Measurements from ENCODE around the gene MBL2. TPM values are rescaled to one million over a fixed set of nuclear protein-coding genes. Genes with fewer than 3 reads are reported as not detected.

Gene MBL2
- total RNA-seq, 1 donor from 2014 or later = not detected

- intact Hi-C loops (cut with micrococcal nuclease) = no loop called here
These were observed 1.6 kb upstream of the MBL2 start for GRCh38 chr10:52774182-52774581.

DNA sequence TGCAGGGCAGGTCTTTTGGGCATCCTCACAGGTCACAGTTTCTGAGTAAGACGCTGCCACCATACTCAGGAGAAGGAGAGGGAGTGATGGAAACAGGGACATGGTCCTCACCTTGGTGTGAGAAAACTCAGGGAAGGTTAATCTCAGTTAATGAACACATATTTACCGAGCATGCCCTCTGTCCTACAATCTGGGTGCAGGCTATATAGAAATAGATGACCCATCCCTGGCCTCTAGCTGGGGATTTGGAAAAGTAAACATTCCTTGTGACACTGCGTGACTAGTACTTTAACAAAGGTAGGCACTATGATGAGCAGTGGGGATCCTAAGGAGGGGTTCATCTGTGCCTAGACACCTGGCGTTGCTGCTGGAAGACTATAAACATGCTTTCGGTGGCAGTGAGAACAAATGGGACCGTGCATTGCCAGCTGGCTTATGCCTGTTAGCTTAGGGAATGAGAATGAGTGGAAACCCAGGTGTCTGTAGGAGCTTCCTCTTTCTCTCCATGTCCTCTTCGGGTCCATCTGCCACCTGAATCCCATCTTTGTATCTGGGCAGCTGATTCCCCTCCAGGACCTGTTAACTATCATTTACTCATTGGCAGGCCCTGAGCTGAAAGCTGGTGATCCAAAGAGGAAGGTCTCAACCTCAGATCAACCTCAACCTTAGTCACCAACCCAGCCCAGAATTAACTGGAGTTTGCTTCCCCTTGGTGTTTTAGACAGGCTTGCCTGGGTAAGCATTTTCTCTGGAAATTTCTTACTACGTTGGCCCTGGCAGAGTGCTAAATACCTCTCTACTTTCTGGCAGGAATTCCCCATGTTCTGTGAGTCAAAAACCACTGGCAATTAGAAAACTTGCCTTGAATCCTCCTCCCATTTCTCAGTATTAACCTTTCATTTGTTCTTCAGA, 794 bp downstream of the MBL2 start:
- intact Hi-C loops (cut with micrococcal nuclease) = no loop called here

- intact Hi-C loops (cut with micrococcal nuclease) = no loop called here
These were observed 1.7 kb downstream of the MBL2 start for GRCh38 chr10:52770904-52771303.

DNA sequence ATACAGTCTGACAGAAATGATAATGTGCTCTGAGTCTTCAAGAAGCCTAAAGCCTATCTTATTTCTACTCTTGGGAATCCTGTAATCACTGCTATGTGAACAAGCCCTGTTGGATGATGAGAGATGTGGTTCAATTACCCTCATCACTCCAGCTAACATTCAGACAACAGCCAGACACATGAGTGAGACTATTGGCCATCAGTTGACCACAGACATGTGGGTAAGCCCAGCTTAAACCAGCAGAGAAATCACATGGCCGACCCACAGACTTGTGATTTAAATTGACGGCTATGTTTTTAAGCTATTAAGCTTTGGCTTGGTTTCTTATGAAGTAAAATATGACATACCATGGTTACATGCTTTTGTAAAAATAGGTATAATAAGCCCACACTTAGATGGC, 2.6 kb downstream of the MBL2 start:
- intact Hi-C loops (cut with micrococcal nuclease) = no loop called here

DNA sequence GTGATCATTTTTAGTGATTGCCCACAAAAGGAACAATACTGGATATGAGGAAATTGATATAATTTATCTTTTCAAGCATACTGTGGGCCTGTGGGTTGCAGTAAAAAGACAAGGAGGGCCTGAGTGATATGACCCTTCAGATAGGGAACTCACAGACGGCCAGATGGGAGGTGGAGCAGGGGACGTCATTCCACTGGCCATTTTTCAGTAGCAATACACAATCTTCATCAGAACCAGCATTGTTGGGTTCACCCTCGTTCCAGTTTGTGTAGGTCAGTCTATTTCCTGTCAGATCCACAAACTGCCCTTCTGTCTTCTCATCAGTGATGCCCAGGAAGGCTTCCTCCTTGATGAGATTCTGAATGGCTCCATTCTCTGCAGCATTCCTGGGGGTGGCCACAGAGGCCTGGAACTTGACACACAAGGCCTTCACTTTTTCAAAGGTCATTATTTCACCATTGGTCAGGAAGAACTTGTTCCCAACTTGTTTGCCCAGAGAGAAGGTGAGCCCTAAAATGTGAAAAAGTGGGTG, 4.5 kb downstream of the MBL2 start:
- intact Hi-C loops (cut with micrococcal nuclease) = no loop called here

DNA sequence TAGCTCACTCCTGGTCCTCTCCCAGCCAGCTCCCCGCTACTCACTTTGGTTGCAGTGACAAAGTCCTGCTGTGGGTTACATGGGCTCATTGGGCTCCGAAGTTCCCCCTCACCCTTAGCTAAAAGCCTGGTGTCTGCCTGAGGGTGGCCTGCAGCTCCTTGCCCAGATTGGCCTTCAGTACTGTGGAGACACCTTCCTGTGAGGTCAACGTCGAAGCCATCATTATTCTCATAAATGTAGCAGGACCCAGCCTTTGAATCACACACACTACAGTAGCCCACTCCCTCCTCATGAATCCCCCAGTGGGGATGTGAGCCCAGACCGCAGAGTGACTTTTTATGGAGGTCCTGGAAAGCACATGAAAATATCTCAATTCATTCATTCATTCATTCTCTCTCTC, 10.5 kb downstream of the MBL2 start:
- intact Hi-C loops (cut with micrococcal nuclease) = no loop called here

GRCh38 chr10:52759154-52759553, 13.4 kb downstream of the MBL2 start:
- intact Hi-C loops (cut with micrococcal nuclease) = no loop called here

- intact Hi-C loops (cut with micrococcal nuclease) = no loop called here
These were observed 14.2 kb downstream of the MBL2 start for GRCh38 chr10:52758406-52758805.

- intact Hi-C loops (cut with micrococcal nuclease) = no loop called here
These were observed 14.8 kb downstream of the MBL2 start for GRCh38 chr10:52757773-52758172.

- intact Hi-C loops (cut with micrococcal nuclease) = no loop called here
These were observed 15.6 kb downstream of the MBL2 start for GRCh38 chr10:52756966-52757365.

DNA sequence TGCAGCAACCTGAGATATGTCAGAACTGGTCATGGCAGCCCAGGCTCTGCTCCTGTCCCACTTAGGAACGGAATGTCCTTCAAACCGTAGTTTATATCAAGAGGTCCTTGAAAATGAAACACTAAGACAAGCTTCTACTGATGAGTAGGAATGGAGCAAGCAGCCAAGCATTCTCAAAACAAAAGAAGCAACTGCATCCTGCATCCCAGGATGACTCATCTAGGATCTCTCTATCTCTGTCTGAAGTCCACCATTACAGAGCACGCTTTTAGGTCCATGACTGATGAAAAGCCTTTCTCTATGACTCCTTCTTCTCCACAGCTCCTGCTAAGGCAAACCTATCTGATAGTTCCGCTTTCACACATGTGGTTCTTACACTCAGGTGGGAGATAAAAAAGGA, 16.3 kb downstream of the MBL2 start:
- intact Hi-C loops (cut with micrococcal nuclease) = no loop called here

GRCh38 chr10:52755297-52756062, 17.1 kb downstream of the MBL2 start:
- intact Hi-C loops (cut with micrococcal nuclease) = no loop called here

- intact Hi-C loops (cut with micrococcal nuclease) = no loop called here
These were observed 19.7 kb downstream of the MBL2 start for GRCh38 chr10:52752801-52753445.

- intact Hi-C loops (cut with micrococcal nuclease) = no loop called here
These were observed 20.3 kb downstream of the MBL2 start for GRCh38 chr10:52752261-52752660.

DNA sequence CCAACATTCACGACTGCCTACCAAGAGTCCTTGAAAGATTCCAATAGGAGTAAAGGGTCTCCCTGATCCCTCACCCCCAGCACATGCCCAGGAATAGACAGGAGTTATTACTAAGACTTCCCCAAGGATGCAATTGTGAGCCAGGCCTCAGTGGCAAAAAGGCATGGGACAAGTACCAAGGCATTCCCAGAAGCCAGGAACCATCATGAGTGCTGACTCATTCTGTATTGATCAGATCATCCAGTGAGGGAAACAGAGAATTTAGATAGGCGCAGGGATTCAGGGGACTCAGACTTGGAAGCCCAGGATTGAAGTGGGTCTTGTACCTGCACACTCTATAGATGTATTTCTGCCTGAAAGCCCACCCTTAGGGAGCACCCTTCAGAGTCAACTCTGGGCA, 21.2 kb downstream of the MBL2 start:
- intact Hi-C loops (cut with micrococcal nuclease) = no loop called here

- intact Hi-C loops (cut with micrococcal nuclease) = no loop called here
These were observed 22.0 kb downstream of the MBL2 start for GRCh38 chr10:52750629-52751028.

DNA sequence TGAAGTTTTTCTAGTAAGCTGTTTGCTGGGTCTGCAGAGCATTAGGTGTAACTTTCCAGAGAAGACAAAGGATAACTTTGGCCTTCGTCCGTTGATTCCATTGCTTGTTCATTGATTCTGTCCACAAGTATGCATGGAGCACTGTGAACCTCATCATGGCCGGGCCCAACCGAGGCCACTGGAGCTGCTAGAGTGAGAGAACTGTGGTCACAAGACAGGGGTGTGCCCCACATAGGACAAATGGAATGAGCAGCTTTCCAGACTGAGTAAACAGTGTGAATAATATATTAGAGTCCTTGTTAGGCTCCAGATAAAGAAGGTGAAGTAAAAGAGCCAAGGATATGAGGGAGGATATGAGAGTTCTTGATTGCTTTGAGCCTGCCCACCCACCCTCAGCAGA, 24.9 kb downstream of the MBL2 start:
- intact Hi-C loops (cut with micrococcal nuclease) = no loop called here

GRCh38 chr10:52746169-52746568, 26.4 kb downstream of the MBL2 start:
- intact Hi-C loops (cut with micrococcal nuclease) = no loop called here

DNA sequence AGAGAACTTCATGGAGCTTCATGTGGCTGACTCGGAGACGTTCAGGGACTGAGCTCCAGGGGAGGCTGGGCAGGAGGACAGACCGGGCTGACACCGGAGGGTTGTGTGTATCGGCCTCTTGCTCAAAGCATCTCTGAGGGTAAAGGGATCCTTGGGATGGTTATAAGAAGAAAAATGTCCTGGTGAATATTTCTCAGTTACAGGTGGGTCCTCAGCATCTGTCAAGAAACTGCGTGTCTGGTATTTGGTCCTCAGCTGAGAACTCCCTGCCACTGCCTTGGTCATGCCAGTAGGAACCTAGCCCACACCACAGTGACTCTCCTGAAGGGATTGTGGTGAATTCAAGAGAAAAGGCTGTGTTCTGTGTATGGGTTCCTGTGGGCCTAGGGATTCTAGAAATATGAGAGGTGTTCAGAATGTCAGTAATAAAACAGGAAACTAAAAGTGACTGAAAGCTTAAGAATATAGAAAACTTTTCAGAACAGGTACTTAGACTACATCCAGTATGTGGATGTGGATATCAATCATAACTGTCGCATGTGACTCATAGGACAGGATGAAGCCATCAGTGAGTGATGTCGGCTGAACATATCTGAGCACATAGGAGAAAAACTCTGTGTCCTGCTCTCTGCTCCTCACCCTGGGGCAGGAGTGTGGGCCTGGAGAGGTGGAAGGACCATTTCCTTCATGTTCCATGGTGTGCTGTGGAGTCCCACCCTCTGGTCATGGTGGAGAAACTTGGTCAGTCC, 28.4 kb downstream of the MBL2 start:
- intact Hi-C loops (cut with micrococcal nuclease) = no loop called here

- intact Hi-C loops (cut with micrococcal nuclease) = no loop called here
These were observed 29.9 kb downstream of the MBL2 start for GRCh38 chr10:52742731-52743130.

DNA sequence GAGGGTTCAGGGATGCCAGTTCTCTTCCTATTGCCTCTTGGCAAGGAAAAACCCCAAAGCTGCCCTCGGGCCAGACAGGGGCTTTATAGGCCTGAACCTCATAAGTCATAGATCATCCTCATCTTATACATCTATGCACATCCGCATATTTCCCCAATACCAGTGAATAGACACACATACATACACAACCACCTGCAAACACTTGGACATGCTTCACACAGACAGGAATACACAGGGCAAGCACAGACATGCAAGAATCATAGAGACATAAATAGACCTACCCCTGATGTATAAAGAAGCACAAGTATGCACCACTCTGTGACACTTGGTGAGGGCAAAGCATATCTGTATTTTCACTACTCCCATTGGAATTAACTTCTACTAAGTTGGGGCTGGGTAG, 30.7 kb downstream of the MBL2 start:
- intact Hi-C loops (cut with micrococcal nuclease) = loop anchor here (1.0 kb wide), 1 partner anchor 38 kb away; no protein-coding TSS in a partner anchor
